Subcutaneous adipose tissue (tissue), 4 donors: ENCODE data around the gene CRYBB1. TPM values are rescaled to one million over a fixed set of nuclear protein-coding genes. Genes with fewer than 3 reads are reported as not detected.

ENCODE experiments used
- total RNA-seq, 4 donors: library from RNA; depleted of rRNA; stranded (reverse); fragments of >200 nt; gene quantifications; one replicate each; pipeline ENCODE4 v1.1.0, GENCODE V29; 2016
- TF ChIP-seq, protein P1 (sequence below): fragments of 450-650 bp; IDR thresholded peaks from one replicate; pipeline ENCODE4 v1.5.1; 2016; ENCODE audit warnings: low read depth, mild to moderate bottlenecking, control low read depth, antibody characterized with exemption, moderate library complexity

CRYBB1 gene
- total RNA-seq, 4 donors from 2014 or later, result 0.75 to 3.7 (median 1.0) TPM

DNA sequence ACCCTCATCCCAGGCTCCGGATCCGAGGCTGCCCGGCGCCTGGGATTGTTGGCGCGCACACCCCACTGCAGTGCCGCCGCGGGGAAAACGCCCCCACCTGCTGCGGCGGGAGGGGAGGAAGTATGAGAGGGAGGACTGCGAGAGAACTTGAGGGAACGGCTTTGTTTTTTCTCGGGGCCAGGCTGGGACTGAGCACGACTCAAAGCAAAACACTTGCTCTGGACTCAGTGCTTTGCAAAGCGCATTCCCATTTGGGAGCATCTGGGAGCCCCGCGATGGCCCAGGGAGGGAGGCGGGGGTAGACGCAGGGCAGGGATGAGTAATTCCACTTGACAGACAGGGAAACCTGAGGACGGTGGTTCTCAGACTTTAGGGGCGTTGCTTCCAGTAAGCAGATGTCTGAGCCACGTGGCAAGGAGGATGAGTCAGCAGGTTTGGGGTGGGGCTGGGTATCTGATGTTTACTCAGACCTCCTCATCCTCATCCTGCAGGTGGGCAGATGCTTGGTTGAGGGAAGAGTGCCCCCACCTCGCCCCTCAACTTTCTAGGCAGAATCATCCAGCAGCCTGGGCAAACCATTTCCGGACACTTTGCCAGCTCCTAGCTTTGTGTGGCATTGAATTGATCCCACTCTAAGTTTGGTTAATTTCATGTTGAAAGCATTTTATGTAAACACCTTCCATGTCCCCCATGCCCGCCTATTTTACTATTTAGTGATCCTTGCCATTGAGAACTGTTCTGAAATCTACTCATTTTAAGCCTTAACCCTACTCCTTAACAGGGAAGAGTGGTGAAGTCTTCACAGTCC is 41.0 kb upstream of the CRYBB1 start:
- TF ChIP-seq, protein P1, sequence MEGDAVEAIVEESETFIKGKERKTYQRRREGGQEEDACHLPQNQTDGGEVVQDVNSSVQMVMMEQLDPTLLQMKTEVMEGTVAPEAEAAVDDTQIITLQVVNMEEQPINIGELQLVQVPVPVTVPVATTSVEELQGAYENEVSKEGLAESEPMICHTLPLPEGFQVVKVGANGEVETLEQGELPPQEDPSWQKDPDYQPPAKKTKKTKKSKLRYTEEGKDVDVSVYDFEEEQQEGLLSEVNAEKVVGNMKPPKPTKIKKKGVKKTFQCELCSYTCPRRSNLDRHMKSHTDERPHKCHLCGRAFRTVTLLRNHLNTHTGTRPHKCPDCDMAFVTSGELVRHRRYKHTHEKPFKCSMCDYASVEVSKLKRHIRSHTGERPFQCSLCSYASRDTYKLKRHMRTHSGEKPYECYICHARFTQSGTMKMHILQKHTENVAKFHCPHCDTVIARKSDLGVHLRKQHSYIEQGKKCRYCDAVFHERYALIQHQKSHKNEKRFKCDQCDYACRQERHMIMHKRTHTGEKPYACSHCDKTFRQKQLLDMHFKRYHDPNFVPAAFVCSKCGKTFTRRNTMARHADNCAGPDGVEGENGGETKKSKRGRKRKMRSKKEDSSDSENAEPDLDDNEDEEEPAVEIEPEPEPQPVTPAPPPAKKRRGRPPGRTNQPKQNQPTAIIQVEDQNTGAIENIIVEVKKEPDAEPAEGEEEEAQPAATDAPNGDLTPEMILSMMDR, result no peak

DNA sequence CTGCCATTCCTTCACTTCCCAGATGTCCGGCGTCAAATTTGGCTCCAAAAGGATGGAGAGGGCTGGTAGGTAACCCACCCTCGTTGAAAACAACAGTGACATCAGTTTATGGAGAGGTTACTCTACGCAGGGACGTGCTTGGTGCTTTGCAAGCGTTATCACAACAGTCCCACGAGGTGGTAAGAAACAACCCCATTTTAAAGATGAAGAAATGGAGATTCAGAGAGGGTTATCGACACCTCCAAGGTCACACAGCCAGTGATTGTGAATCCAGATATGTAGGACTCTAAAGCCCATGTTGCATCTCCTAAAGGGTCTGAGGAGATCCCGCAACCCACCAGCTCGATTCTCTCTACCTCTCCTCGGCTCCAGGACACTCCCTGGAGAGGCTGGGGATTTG is 40.3 kb upstream of the CRYBB1 start:
- TF ChIP-seq, protein P1, result no peak

DNA sequence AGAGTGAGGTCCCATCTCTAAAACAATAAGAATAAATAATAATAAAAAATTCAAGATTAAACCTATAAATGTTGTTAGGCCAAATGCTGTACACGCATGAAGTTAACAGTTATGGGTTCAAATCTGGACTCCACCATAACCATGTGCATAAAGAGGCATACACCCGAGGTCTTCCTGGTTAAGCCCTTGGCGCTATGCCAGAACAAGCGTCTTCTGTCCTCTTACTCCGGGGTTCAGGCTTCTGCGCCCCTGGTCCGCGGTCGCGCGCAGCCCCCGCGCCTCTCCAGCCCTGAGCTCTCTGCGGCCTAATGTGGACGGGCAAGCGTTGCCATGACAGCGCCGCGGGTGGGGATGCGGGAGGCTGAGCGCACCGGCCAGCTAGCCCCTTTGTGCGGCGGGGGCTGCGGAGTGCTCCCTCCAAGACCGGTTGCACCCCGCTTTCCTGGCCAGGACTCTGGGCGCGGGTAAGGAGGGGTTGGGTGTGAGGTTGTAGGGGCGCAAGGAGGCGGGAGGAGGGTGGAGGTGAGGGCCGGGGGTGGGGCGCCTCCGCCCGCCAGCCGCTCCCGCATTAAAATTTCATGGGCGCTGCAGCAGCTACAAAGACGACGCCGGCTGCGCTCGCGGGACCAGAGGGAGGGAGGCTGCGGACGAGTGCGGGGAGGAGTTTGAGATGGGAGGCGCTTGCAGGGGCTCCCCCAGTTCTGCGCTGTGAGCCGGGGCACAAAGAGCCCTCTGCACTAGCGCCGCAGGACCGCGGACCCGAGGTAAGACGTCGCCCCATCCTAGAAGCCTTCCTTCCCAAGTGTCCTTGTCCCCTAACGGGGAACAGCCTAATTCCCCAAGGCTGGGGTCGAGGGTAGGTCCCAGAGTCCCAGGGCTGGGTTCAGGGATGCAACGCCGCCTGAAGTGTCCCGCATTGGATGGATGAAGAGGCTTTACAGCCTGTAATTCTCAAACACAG is 39.3 kb upstream of the CRYBB1 start, which contains the start of gene MIAT:
Gene MIAT (plus strand): TSS at position 698 of the 961 bp plus-strand sequence.
- TF ChIP-seq, protein P1, result no peak

DNA sequence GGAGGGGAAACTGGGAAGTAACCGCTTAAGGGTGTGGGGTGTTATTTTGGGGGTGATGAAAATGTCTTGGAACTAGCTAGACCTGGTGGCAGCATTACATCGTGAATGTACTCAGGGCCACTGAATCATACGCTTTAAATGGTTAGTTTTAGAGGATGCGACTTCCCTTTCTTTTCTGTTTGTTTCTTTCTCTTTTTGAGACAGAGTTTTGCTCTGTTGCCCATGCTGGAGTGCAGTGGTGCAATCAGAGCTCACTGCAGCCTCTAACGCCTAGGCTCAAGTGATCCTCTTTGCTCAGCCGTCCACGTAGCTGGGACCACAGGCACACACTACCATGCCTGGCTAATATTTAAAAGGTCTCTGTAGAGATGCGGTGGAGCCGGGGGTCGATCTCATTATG is 34.0 kb upstream of the CRYBB1 start:
- TF ChIP-seq, protein P1, result no peak

DNA sequence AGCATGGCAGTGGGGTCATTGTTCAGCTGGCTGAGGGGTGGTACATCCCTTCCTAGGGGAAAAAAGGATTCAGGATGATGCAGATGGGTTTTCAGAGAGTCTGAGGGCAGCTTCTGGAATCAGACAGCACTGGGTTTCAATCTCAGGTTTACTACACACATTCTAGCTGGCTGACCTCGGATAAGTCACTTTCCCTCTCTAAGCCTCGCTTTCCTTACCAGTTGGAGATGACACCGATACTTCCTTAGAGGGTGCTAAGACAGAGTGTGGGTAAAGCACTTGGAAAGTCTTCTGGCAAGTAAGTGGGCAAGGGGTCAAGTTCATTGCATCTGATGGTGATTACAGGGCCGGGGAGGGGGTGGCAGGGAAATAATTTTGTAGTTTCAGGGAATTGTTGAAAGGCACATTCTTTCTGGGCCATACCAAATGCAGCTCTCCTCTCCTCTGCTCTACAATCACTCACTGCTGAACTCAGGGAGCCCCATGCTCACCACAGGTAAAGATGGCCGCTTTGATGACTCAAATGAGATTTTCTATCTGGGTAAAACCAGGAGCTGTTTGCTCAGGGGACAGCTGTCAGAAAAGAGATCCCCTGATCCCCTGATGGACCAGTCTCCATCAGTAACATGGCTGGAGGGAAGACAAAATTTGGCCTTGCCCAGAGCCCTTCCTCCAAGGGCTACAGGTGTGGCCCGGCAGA is 33.0 kb upstream of the CRYBB1 start:
- TF ChIP-seq, protein P1, result no peak

DNA sequence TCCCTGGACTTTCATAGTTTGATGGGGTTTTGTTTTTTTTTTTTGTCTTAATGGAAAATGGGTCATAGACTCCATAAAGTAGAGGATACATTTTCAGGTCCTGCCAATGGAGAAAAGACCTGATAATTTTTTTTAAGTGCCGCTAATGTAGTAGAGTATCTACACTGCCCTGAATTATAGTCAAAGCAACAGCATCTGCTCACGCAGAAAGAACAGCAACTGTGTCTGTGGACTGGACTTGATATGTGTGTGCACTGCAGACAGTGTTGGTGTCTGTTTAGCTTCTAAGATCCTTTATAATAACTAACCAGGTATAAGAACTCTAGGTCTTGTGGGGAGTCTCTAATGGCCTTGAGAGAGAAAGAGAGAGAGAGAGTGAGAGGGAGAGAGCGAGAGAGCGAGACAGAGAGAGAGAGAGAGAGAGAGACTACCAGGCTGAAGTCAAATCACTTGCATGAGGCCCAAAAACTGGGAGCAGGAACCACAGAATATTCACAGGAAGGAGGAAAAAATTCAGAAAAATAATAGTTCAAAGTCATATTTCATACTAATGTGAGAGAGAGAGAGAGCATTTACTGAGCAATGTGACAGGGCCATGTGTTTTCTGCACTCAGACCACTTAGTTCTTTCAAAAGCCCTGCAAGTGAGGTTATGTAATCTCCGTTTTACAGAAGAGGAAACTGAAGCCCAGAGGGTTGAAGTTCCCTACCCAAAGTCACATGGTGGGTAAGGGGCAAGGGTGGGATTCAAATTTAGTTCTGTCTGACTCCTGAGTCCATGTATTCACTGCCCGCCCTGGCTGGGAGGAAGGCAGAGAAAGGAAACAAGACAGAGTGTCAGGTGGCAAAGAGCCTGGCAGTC is 30.9 kb upstream of the CRYBB1 start:
- TF ChIP-seq, protein P1, result no peak
